H1 (cell line): Measurements from ENCODE around the gene ARPC2. TPM values are rescaled to one million over a fixed set of nuclear protein-coding genes. Genes with fewer than 3 reads are reported as not detected.

Experiments
- CTCF ChIA-PET: fragments of 300-600 bp; sonication (Branson Sonifier 250); formaldehyde crosslinking; loops from one replicate; lab custom pipeline; 2021; ENCODE audit not compliant: partially characterized antibody; lab: Charles Lee
- POLR2A ChIA-PET: fragments of 300-600 bp; sonication (Branson Sonifier 250); formaldehyde crosslinking; loops from one replicate; lab custom pipeline; 2021; ENCODE audit warnings: inconsistent platforms; ENCODE audit not compliant: partially characterized antibody; lab: Charles Lee
- DNase-seq, 2 experiments: peaks; one replicate each; pipeline versions ENCODE4 v3.0.0 to v3.0.0-alpha.2; 2010 to 2022; ENCODE audit warnings: low spot score in 2 of 2, low read depth in 1 of 2, mixed read lengths in 1 of 2
- FAIRE-seq: peaks from 2 replicates; lab custom pipeline; 2011; peaks lifted over from hg19 to GRCh38; lab: Jason Lieb, UNC
- H2AFZ ChIP-seq: 2 replicates; pipeline ENCODE4 v1.8.1; 2012; ENCODE audit warnings: low read length, inconsistent platforms
- H2AK5ac ChIP-seq: 2 replicates; pipeline ENCODE4 v1.6.1; 2013; ENCODE audit warnings: low read depth, low read length
- H2BK120ac ChIP-seq: replicated peaks from 2 replicates; pipeline ENCODE3; 2013; ENCODE audit warnings: low read depth, low read length, inconsistent platforms
- H2BK12ac ChIP-seq: 2 replicates; pipeline ENCODE4 v1.6.1; 2013; ENCODE audit warnings: low read depth, low read length
- H2BK15ac ChIP-seq: 2 replicates; pipeline ENCODE4 v1.6.1; 2013; ENCODE audit warnings: low read length
- H2BK20ac ChIP-seq: 2 replicates; pipeline ENCODE4 v1.6.1; 2013; ENCODE audit warnings: low read length
- H2BK5ac ChIP-seq: 2 replicates; pipeline ENCODE4 v1.6.1; 2013; ENCODE audit warnings: low read depth, low read length
- H3K14ac ChIP-seq: 2 replicates; pipeline ENCODE4 v1.6.1; 2013; ENCODE audit warnings: inconsistent platforms; ENCODE audit not compliant: insufficient read length
- H3K18ac ChIP-seq: 2 replicates; pipeline ENCODE4 v1.6.1; 2013; ENCODE audit warnings: low read length; ENCODE audit errors: extremely low read depth
- H3K23ac ChIP-seq: 2 replicates; pipeline ENCODE4 v1.6.1; 2013; ENCODE audit warnings: inconsistent platforms; ENCODE audit not compliant: insufficient read length
- H3K23me2 ChIP-seq: 2 replicates; pipeline ENCODE4 v1.6.1; 2013; ENCODE audit warnings: low read depth, low read length
- H3K27ac ChIP-seq: 2 replicates; pipeline ENCODE4 v1.6.1; 2011; ENCODE audit warnings: low read depth, low read length, inconsistent platforms
- H3K27me3 ChIP-seq, 4 experiments: replicated peaks in 1 of 4; 1 replicate in 1 of 4; 2 replicates in 3 of 4; pipeline versions ENCODE4 v1.6.1 to v1.8.1; 2011 to 2013; ENCODE audit warnings: low read length in 3 of 4, mild to moderate bottlenecking in 3 of 4, inconsistent platforms in 2 of 4, mixed read lengths in 2 of 4, moderate library complexity in 1 of 4; ENCODE audit not compliant: control insufficient read depth in 3 of 4, insufficient read depth in 3 of 4; ENCODE audit errors: extremely low read depth in 1 of 4
- H3K36me3 ChIP-seq, 4 experiments: 2 replicates each; pipeline versions ENCODE4 v1.6.1 to v1.8.1; 2011 to 2013; ENCODE audit warnings: mild to moderate bottlenecking in 4 of 4, low read length in 3 of 4, moderate library complexity in 2 of 4, control low read depth in 1 of 4, inconsistent platforms in 1 of 4; ENCODE audit not compliant: insufficient read depth in 4 of 4, control insufficient read depth in 2 of 4
- H3K4ac ChIP-seq: replicated peaks from 2 replicates; pipeline ENCODE3; 2013; ENCODE audit warnings: low read length, low read depth, mixed read lengths, inconsistent platforms; ENCODE audit not compliant: insufficient read length
- H3K4me1 ChIP-seq, 4 experiments: replicated peaks in 1 of 4; 1 replicate in 1 of 4; 2 replicates in 3 of 4; pipeline versions ENCODE4 v1.6.1 to v1.8.1; 2011 to 2013; ENCODE audit warnings: low read length in 3 of 4, inconsistent platforms in 2 of 4, mixed read lengths in 1 of 4; ENCODE audit not compliant: insufficient read depth in 4 of 4, control insufficient read depth in 3 of 4
- H3K4me2 ChIP-seq, 2 experiments: 2 replicates each; pipeline versions ENCODE4 v1.6.1 to v1.8.1; 2011 to 2013; ENCODE audit warnings: low read depth in 2 of 2, low read length in 2 of 2, control low read depth in 1 of 2, inconsistent platforms in 1 of 2, mild to moderate bottlenecking in 1 of 2; ENCODE audit not compliant: insufficient read depth in 1 of 2
- H3K4me3 ChIP-seq, 4 experiments: fragments of 200-600, 300-600 bp in 1 of 4; sonication (generic), shearing (Covaris generic), sonication (Bioruptor Twin) in 1 of 4; 2 replicates each; pipeline versions ENCODE4 v1.5.1 to v1.8.1; 2011 to 2016; ENCODE audit warnings: low read length in 4 of 4, low read depth in 3 of 4, control low read depth in 2 of 4, inconsistent platforms in 2 of 4, mild to moderate bottlenecking in 2 of 4, mixed read lengths in 1 of 4, moderate library complexity in 1 of 4; ENCODE audit not compliant: insufficient read depth in 2 of 4; ENCODE audit errors: extremely low read depth in 1 of 4
- H3K56ac ChIP-seq: replicated peaks from 2 replicates; pipeline ENCODE3; 2013; ENCODE audit warnings: low read depth, mild to moderate bottlenecking, mixed read lengths, low read length, inconsistent platforms; ENCODE audit not compliant: insufficient read length
- H3K79me1 ChIP-seq: 2 replicates; pipeline ENCODE4 v1.6.1; 2013; ENCODE audit warnings: low read depth, low read length, control low read depth
- H3K79me2 ChIP-seq, 2 experiments: 2 replicates each; pipeline versions ENCODE4 v1.6.1 to v1.8.1; 2012 to 2013; ENCODE audit warnings: low read length in 2 of 2, mild to moderate bottlenecking in 2 of 2, inconsistent platforms in 1 of 2; ENCODE audit not compliant: insufficient read depth in 2 of 2, control insufficient read depth in 1 of 2
- H3K9ac ChIP-seq, 4 experiments: replicated peaks in 1 of 4; 1 replicate in 1 of 4; 2 replicates in 3 of 4; pipeline versions ENCODE4 v1.6.1 to v1.8.1; 2011 to 2013; ENCODE audit warnings: low read depth in 3 of 4, low read length in 3 of 4, control low read depth in 2 of 4, mild to moderate bottlenecking in 2 of 4, moderate library complexity in 2 of 4, inconsistent platforms in 1 of 4; ENCODE audit errors: extremely low read depth in 1 of 4
- H3K9me3 ChIP-seq, 2 experiments: 2 replicates each; pipeline versions ENCODE4 v1.6.1 to v1.8.1; 2012 to 2013; ENCODE audit warnings: mild to moderate bottlenecking in 2 of 2, moderate library complexity in 2 of 2, control low read depth in 1 of 2, inconsistent platforms in 1 of 2, low read depth in 1 of 2, low read length in 1 of 2, mixed read lengths in 1 of 2; ENCODE audit not compliant: insufficient read depth in 2 of 2
- H4K20me1 ChIP-seq, 2 experiments: replicated peaks in 1 of 2; 2 replicates each; pipeline versions ENCODE3 to v1.8.1; 2011 to 2013; ENCODE audit warnings: inconsistent platforms in 2 of 2, low read length in 2 of 2, mild to moderate bottlenecking in 1 of 2; ENCODE audit not compliant: insufficient read depth in 2 of 2, control insufficient read depth in 1 of 2
- H4K5ac ChIP-seq: 2 replicates; pipeline ENCODE4 v1.6.1; 2013; ENCODE audit warnings: low read length, low read depth, mixed read lengths, inconsistent platforms; ENCODE audit not compliant: insufficient read length
- H4K8ac ChIP-seq: 2 replicates; pipeline ENCODE4 v1.8.0; 2013; ENCODE audit warnings: mild to moderate bottlenecking, moderate library complexity, low read length, inconsistent platforms; ENCODE audit not compliant: insufficient read depth; ENCODE audit errors: extremely low read depth
- H4K91ac ChIP-seq: replicated peaks from 2 replicates; pipeline ENCODE3; 2013; ENCODE audit warnings: low read length, mixed read lengths, inconsistent platforms; ENCODE audit not compliant: insufficient read length
- BACH1 ChIP-seq: IDR thresholded peaks from 2 replicates; pipeline ENCODE4 v1.6.1; 2012; ENCODE audit warnings: low read length, improper control_type of control experiment
- CEBPB ChIP-seq: IDR thresholded peaks from 2 replicates; pipeline ENCODE4 v1.6.1; 2012; ENCODE audit warnings: low read depth, low read length
- CREB1 ChIP-seq: IDR thresholded peaks from 2 replicates; pipeline ENCODE4 v1.6.1; 2012; ENCODE audit warnings: inconsistent platforms
- GTF2F1 ChIP-seq: IDR thresholded peaks from 2 replicates; pipeline ENCODE4 v1.6.1; 2012; ENCODE audit warnings: low read depth, low read length, improper control_type of control experiment, borderline replicate concordance
- JUND ChIP-seq: IDR thresholded peaks from 2 replicates; pipeline ENCODE4 v1.6.1; 2011; ENCODE audit warnings: mild to moderate bottlenecking, improper control_type of control experiment, low read length
- MAFK ChIP-seq: IDR thresholded peaks from 2 replicates; pipeline ENCODE4 v1.6.1; 2012; ENCODE audit warnings: low read depth, mild to moderate bottlenecking, improper control_type of control experiment, low read length
- POLR2A ChIP-seq, 2 experiments: IDR thresholded peaks; 1 replicate in 1 of 2; 2 replicates in 1 of 2; pipeline ENCODE4 v1.6.1; 2011; ENCODE audit warnings: low read depth in 2 of 2, low read length in 2 of 2, mild to moderate bottlenecking in 2 of 2; ENCODE audit errors: control extremely low read depth in 1 of 2
- RBBP5 ChIP-seq: IDR thresholded peaks from 2 replicates; pipeline ENCODE4 v1.7.1; 2012; ENCODE audit warnings: low read depth, mild to moderate bottlenecking, inconsistent platforms, low read length, moderate library complexity, borderline replicate concordance
- RXRA ChIP-seq: IDR thresholded peaks from 2 replicates; pipeline ENCODE4 v1.6.1; 2011; ENCODE audit warnings: low read depth, mild to moderate bottlenecking, low read length, moderate library complexity; ENCODE audit not compliant: insufficient read depth
- SAP30 ChIP-seq: fragments of 300-600 bp; sonication (generic); IDR thresholded peaks from 2 replicates; pipeline ENCODE4 v1.7.1; 2012; ENCODE audit warnings: low read length, moderate library complexity, mild to moderate bottlenecking, inconsistent platforms; ENCODE audit not compliant: insufficient read depth, insufficient replicate concordance
- SRF ChIP-seq: IDR thresholded peaks from 2 replicates; pipeline ENCODE4 v1.6.1; 2011; ENCODE audit warnings: mild to moderate bottlenecking, low read depth, low read length, moderate library complexity
- ZNF274 ChIP-seq: IDR thresholded peaks from 2 replicates; pipeline ENCODE4 v1.7.0; 2012; ENCODE audit warnings: low read length, borderline replicate concordance; ENCODE audit errors: extremely low read depth
- WGBS, 2 experiments: shearing (Covaris generic) in 1 of 2; methylation state at CpG; one replicate each; pipeline versions ENCODE4 v1.1.6 to v1.1.7; 2013 to 2015; ENCODE audit warnings: low lambda C conversion rate in 2 of 2, mixed read lengths in 2 of 2, inconsistent platforms in 1 of 2, low coverage in 1 of 2, missing lambda C conversion rate in 1 of 2; ENCODE audit not compliant: insufficient replicate concordance in 2 of 2, insufficient coverage in 1 of 2, insufficient read length in 1 of 2; ENCODE audit errors: extremely low coverage in 1 of 2, missing lambda C conversion rate in 1 of 2; 5-methylcytosine and 5-hydroxymethylcytosine counted together
- polyA plus RNA-seq, 7 experiments: library from polyadenylated mRNA; depleted of rRNA in 3 of 7; stranded (reverse) in 5 of 7; unstranded in 2 of 7; fragments of >200 nt in 5 of 7; fragments of 200-250 nt in 2 of 7; gene quantifications; 1 replicate in 5 of 7; 2 replicates in 1 of 7; 4 replicates in 1 of 7; pipeline versions ENCODE4 v1.2.1 to v1.2.3, GENCODE V29; 2011 to 2013; ENCODE audit warnings: missing spikeins in 2 of 7, mixed read lengths in 2 of 7
- total RNA-seq: library from RNA; stranded (reverse); fragmentation: NEBNext Ultra II Directional; extraction: Animal tissue kit (Norgen Biotek cat#: 25700); gene quantifications from 2 replicates; pipeline ENCODE4 v1.2.1, GENCODE V29; 2021
- TF ChIP-seq, protein P1 (sequence below): IDR thresholded peaks from 2 replicates; pipeline ENCODE4 v1.6.1; 2012; ENCODE audit warnings: inconsistent platforms
- TF ChIP-seq, protein P2 (sequence below): IDR thresholded peaks from 2 replicates; pipeline ENCODE4 v1.6.1; 2011; ENCODE audit warnings: low read length, improper control_type of control experiment

Gene ARPC2
- total and polyA plus RNA-seq, 2 of the 8 experiments (the other 6 are each of a cell fraction or from before 2014, with no cell fraction given) = 174 to 195 TPM

DNA sequence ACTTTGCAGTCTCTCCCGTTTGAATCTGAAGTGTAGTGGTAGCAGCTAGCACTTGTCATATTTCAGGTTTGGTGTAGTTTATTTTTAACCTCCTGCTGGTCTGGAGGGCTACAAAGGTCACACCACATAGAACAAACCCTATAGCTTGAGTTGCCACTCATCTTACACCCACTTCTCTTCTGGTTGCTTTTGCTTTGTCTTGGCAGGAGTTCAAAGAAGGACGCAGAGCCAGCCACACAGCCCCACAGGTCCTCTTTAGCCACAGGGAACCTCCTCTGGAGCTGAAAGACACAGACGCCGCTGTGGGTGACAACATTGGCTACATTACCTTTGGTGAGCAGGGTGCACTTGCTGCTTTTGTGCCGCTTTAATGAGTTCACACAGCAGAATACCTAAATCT is 28.2 kb downstream of the ARPC2 start:
- H3K18ac ChIP-seq = no peak overlapping the region
- no peak overlapping the region for H3K4ac ChIP-seq
- no peak for FAIRE-seq
- no peak overlapping the region for H2AFZ ChIP-seq
- no peak overlapping the region for H3K9ac ChIP-seq
- H2BK15ac ChIP-seq = no peak overlapping the region
- H3K27ac ChIP-seq = no peak overlapping the region
- ChIA-PET CTCF (interaction anchor here (0.7 to 5.8 kb wide), 5 partner anchors 8 to 30 kb away, joined by 3 to 25 read pairs (median 3); no protein-coding TSS in a partner anchor), POLR2A (interaction anchor here (0.8 to 0.9 kb wide), 2 partner anchors 8 to 23 kb away, joined by 3 read pairs; no protein-coding TSS in a partner anchor)
- H3K4me1 ChIP-seq = no peaks in the 10 kb centered on the region
- no peaks in the 10 kb centered on the region for H3K79me2 ChIP-seq
- no peaks in the 10 kb centered on the region for H4K20me1 ChIP-seq
- DNase-seq = no peak
- no peaks in the 10 kb centered on the region for H3K23me2 ChIP-seq
- H2BK5ac ChIP-seq = no peak overlapping the region
- TF ChIP-seq RBBP5 = no peak
- TF ChIP-seq CREB1 = no peak
- TF ChIP-seq BACH1 = no peak
- TF ChIP-seq JUND = no peak
- TF ChIP-seq, protein P1, sequence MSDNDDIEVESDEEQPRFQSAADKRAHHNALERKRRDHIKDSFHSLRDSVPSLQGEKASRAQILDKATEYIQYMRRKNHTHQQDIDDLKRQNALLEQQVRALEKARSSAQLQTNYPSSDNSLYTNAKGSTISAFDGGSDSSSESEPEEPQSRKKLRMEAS = no peak
- TF ChIP-seq CEBPB = no peak
- TF ChIP-seq SRF = no peak
- TF ChIP-seq RXRA = no peak
- TF ChIP-seq SAP30 = no peak
- no peak for TF ChIP-seq ZNF274
- TF ChIP-seq, protein P2, sequence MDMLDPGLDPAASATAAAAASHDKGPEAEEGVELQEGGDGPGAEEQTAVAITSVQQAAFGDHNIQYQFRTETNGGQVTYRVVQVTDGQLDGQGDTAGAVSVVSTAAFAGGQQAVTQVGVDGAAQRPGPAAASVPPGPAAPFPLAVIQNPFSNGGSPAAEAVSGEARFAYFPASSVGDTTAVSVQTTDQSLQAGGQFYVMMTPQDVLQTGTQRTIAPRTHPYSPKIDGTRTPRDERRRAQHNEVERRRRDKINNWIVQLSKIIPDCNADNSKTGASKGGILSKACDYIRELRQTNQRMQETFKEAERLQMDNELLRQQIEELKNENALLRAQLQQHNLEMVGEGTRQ = no peak
- no peak for TF ChIP-seq GTF2F1
- no peak for TF ChIP-seq POLR2A (IDR thresholded peaks at IDR 0.05; ENCODE audit: control extremely low read depth in 1 of 2, low read depth in 2 of 2, low read length in 2 of 2)
- TF ChIP-seq MAFK = no peak
- H3K9me3 ChIP-seq = no peaks in the 10 kb centered on the region
- no peak overlapping the region for H2BK20ac ChIP-seq
- WGBS, 2 experiments = 96% methylated on average over 5 of the region's 5 CpGs; no CpG with 5 or more reads in 1 of the 2 experiments
- H4K91ac ChIP-seq = no peak overlapping the region
- no peak overlapping the region for H2AK5ac ChIP-seq
- no peaks in the 10 kb centered on the region for H3K27me3 ChIP-seq
- H4K5ac ChIP-seq = no peak overlapping the region
- H3K4me3 ChIP-seq = no peak overlapping the region
- no peak overlapping the region for H2BK12ac ChIP-seq
- no peaks in the 10 kb centered on the region for H3K79me1 ChIP-seq
- H2BK120ac ChIP-seq = no peak overlapping the region
- no peak overlapping the region for H3K23ac ChIP-seq
- no peak overlapping the region for H3K4me2 ChIP-seq
- H4K8ac ChIP-seq = no peak overlapping the region
- H3K14ac ChIP-seq = no peak overlapping the region
- H3K36me3 ChIP-seq = peaks cover 38 to 82% (median 64%) of the 10 kb centered on the region in 4 experiments
- no peak overlapping the region for H3K56ac ChIP-seq
